ENCODE results near the gene CNBD2. TPM values are rescaled to one million over a fixed set of nuclear protein-coding genes. Genes with fewer than 3 reads are reported as not detected.
"Not testable (repeated sequence)": the region's sequence is repeated elsewhere in the genome, so short reads cannot be mapped to it uniquely, and the experiment has no call there.

Gene CNBD2
- total RNA-seq, 1 experiment from 2014 or later, result 3.1 TPM

DNA sequence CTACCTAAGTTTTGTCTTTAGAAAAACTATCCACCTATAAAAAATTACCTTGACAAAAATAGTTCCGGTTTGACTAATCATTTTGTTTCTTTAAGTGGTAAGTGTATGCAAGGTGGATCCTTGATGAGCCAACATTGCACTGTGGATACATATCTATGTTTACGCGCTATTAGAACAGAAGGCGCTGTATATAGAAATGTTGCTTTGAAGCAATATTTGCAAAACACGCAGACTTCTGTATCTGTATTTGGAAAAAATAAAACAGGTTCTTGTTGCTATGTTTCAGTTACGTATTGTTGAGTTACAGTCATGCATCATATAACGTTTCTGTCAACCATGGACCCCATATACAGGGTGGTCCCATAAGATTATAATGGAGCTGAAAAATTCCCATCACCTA, 18.3 kb upstream of the CNBD2 start:
- ChIA-PET CTCF (no interaction called here), POLR2A (ENCODE audit: low non-redundant PET) (no interaction called here)
- Histone ChIP-seq H3K36me3 (ENCODE audit: insufficient read depth, low read length, poor library complexity, severe bottlenecking) (no peaks in the 10 kb centered on the region), H3K27ac (ENCODE audit: low read depth, low read length, poor library complexity, severe bottlenecking) (no peak overlapping the region), H3K9me3 (ENCODE audit: low read depth, low read length, poor library complexity, severe bottlenecking) (no peaks in the 10 kb centered on the region), H3K4me3 (ENCODE audit: low read depth, low read length, poor library complexity, severe bottlenecking) (no peak overlapping the region), H3K27me3 (replicated peaks; ENCODE audit: insufficient read depth, low read depth, low read length, poor library complexity) (no peaks in the 10 kb centered on the region), H3K4me1 (ENCODE audit: insufficient read depth, low read length, poor library complexity, severe bottlenecking) (peaks cover 9% of the 10 kb centered on the region)
- BruUV-seq (replicated peaks), result no TSS peak
- TF ChIP-seq, protein P1, sequence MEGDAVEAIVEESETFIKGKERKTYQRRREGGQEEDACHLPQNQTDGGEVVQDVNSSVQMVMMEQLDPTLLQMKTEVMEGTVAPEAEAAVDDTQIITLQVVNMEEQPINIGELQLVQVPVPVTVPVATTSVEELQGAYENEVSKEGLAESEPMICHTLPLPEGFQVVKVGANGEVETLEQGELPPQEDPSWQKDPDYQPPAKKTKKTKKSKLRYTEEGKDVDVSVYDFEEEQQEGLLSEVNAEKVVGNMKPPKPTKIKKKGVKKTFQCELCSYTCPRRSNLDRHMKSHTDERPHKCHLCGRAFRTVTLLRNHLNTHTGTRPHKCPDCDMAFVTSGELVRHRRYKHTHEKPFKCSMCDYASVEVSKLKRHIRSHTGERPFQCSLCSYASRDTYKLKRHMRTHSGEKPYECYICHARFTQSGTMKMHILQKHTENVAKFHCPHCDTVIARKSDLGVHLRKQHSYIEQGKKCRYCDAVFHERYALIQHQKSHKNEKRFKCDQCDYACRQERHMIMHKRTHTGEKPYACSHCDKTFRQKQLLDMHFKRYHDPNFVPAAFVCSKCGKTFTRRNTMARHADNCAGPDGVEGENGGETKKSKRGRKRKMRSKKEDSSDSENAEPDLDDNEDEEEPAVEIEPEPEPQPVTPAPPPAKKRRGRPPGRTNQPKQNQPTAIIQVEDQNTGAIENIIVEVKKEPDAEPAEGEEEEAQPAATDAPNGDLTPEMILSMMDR (conservative IDR thresholded peaks at IDR 0.05; ENCODE audit: low read depth, low read length), result no peak
- TF ChIP-seq EZH2 (IDR thresholded peaks at IDR 0.05; ENCODE audit: borderline replicate concordance, low read depth, low read length, poor library complexity, severe bottlenecking), result no peak
- intact Hi-C loops (cut with micrococcal nuclease; ENCODE audit: unreplicated experiment), result no loop called here
- DNase-seq (ENCODE audit: low spot score), result no peak

GRCh38 chr20:35952080-35952479, 16.3 kb upstream of the CNBD2 start:
- intact Hi-C loops (cut with micrococcal nuclease; ENCODE audit: unreplicated experiment); H3K4me1 ChIP-seq (ENCODE audit: insufficient read depth, low read length, poor library complexity, severe bottlenecking); H3K9me3 ChIP-seq (ENCODE audit: low read depth, low read length, poor library complexity, severe bottlenecking); H3K4me3 ChIP-seq (ENCODE audit: low read depth, low read length, poor library complexity, severe bottlenecking); POLR2A ChIA-PET (ENCODE audit: low non-redundant PET); H3K27me3 ChIP-seq (replicated peaks; ENCODE audit: insufficient read depth, low read depth, low read length, poor library complexity); H3K27ac ChIP-seq (ENCODE audit: low read depth, low read length, poor library complexity, severe bottlenecking); CTCF ChIA-PET; H3K36me3 ChIP-seq (ENCODE audit: insufficient read depth, low read length, poor library complexity, severe bottlenecking); BruUV-seq (replicated peaks); DNase-seq (ENCODE audit: low spot score): not testable (repeated sequence)

GRCh38 chr20:35952480-35953386, 15.7 kb upstream of the CNBD2 start:
- Histone ChIP-seq H3K4me1 (ENCODE audit: insufficient read depth, low read length, poor library complexity, severe bottlenecking) (peaks cover 9% of the 10 kb centered on the region), H3K27ac (ENCODE audit: low read depth, low read length, poor library complexity, severe bottlenecking) (peak overlapping the region; percentile 97), H3K27me3 (replicated peaks; ENCODE audit: insufficient read depth, low read depth, low read length, poor library complexity) (no peaks in the 10 kb centered on the region), H3K9me3 (ENCODE audit: low read depth, low read length, poor library complexity, severe bottlenecking) (no peaks in the 10 kb centered on the region), H3K4me3 (ENCODE audit: low read depth, low read length, poor library complexity, severe bottlenecking) (peak overlapping the region; percentile 91), H3K36me3 (ENCODE audit: insufficient read depth, low read length, poor library complexity, severe bottlenecking) (no peaks in the 10 kb centered on the region)
- CTCF ChIA-PET, result interaction anchor here (1.2 kb wide), 1 partner anchor 351 kb away, joined by 4 read pairs; no protein-coding TSS in a partner anchor
- intact Hi-C loops (cut with micrococcal nuclease; ENCODE audit: unreplicated experiment), result no loop called here
- TF ChIP-seq, protein P1 (conservative IDR thresholded peaks at IDR 0.05; ENCODE audit: low read depth, low read length), result no peak
- no peak for TF ChIP-seq EZH2 (IDR thresholded peaks at IDR 0.05; ENCODE audit: borderline replicate concordance, low read depth, low read length, poor library complexity, severe bottlenecking)
- BruUV-seq (replicated peaks), result no TSS peak
- DNase-seq (ENCODE audit: low spot score), result no peak
- POLR2A ChIA-PET (ENCODE audit: low non-redundant PET), result no interaction called here

Measured in A673 (cell line).